ENCODE data around the gene UQCR11.

GRCh38 chr19:1587872-1588271, 17.4 kb downstream of the UQCR11 start:
- TF ChIP-seq CTCF (IDR thresholded peaks at IDR 0.05) (no peak), POLR2A (IDR thresholded peaks at IDR 0.05) (no peak)

Measured in body of pancreas (tissue), 4 donors.